Measurements from ENCODE around the gene TMEM154. TPM values are rescaled to one million over a fixed set of nuclear protein-coding genes. Genes with fewer than 3 reads are reported as not detected.

TMEM154 gene
- total RNA-seq, 1 experiment from 2014 or later, result 41.5 TPM

DNA sequence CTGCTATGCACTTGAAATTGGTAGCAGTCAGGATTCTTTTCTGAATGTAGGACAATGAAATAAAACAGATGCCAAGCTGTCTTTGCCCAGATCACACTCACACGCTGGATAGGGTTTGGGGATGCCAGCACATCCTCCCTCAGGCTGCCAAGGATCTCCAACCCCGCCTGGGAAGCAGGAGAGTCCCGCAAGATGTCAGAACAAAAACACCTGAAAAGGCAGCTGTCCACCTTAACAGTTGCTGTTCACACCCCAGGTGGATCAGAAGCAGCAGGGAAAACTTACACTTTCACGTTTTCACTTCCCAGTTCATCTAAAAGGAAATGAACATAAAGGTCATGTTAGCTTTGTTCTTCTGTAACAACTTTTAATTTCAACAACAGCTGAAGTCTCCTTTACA lies 35.7 kb downstream of the TMEM154 start:
- Mint-ChIP-seq H3K4me1 (ENCODE audit: insufficient read depth, unreplicated experiment) (no peaks in the 10 kb centered on the region), H3K9me3 (ENCODE audit: unreplicated experiment) (no peaks in the 10 kb centered on the region), H3K36me3 (ENCODE audit: insufficient read depth, unreplicated experiment) (peaks cover 4% of the 10 kb centered on the region), H3K4me3 (ENCODE audit: unreplicated experiment) (no peak overlapping the region), H3K27ac (ENCODE audit: low read depth, unreplicated experiment) (no peak overlapping the region), H3K27me3 (ENCODE audit: insufficient read depth, unreplicated experiment) (no peaks in the 10 kb centered on the region)
- TF ChIP-seq CTCF (IDR thresholded peaks at IDR 0.05; ENCODE audit: unreplicated experiment), result no peak
- intact Hi-C loops (cut with micrococcal nuclease), result no loop called here
- ChIA-PET POLR2A (interaction anchor here (0.7 to 1.0 kb wide), 3 partner anchors 9 to 220 kb away, joined by 3 to 7 read pairs (median 4); no protein-coding TSS in a partner anchor), CTCF (interaction anchor here (0.6 to 4.0 kb wide), 4 partner anchors 91 to 148 kb away, joined by 5 to 24 read pairs (median 7); no protein-coding TSS in a partner anchor)
- no TSS peak for BruUV-seq (replicated peaks)
- no peak for DNase-seq (ENCODE audit: unreplicated experiment)

DNA sequence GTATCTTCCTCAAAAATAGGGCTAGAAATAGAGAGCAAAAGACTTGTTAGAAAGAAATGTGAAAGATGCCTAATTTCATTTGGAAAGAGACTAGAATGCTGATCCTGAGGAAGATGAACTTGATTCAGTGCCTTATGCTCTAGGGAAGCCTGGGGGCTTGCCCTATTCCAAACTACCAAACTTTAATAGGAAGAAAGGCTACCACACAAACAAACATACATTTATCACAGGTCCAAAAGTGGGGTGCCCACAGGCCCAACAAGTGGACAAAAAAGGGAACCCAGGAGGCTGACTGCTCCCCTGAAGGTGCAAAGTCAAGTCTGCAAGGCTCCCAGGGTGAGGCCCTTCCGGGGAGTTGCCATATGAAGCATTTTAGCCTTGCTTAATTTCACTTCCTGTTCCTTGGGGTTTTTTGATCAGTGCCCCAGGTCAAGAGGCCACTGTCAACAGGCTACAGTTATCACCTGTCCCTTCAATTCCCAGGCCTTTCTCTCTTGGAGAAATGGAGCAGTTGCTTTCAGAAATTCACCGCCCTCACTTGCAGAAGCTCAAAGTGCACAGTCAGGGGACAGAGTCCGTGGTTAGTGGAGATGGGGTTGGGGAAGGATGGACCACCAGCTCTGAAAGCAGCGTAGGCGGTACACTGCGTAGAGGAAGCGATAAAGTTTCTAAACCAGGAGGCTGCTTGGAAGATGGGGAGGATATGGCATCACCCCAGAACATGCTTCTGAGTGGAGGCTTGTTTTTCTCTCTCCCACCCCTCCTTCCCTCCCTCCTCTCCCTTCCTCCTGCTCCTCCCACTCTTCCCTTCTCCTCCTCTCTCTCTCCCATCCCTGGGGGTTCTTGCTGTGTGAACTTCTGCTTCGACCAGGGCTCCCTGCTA lies 36.4 kb downstream of the TMEM154 start:
- no peak for TF ChIP-seq CTCF (IDR thresholded peaks at IDR 0.05; ENCODE audit: unreplicated experiment)
- Mint-ChIP-seq H3K27ac (ENCODE audit: low read depth, unreplicated experiment) (peak overlapping the region; percentile 16), H3K36me3 (ENCODE audit: insufficient read depth, unreplicated experiment) (peaks cover 7% of the 10 kb centered on the region), H3K27me3 (ENCODE audit: insufficient read depth, unreplicated experiment) (no peaks in the 10 kb centered on the region), H3K4me3 (ENCODE audit: unreplicated experiment) (no peak overlapping the region), H3K4me1 (ENCODE audit: insufficient read depth, unreplicated experiment) (no peaks in the 10 kb centered on the region), H3K9me3 (ENCODE audit: unreplicated experiment) (no peaks in the 10 kb centered on the region)
- CTCF ChIA-PET, result interaction anchor here (0.5 to 4.0 kb wide), 7 partner anchors 19 to 147 kb away, joined by 3 to 24 read pairs (median 5); no protein-coding TSS in a partner anchor
- DNase-seq (ENCODE audit: unreplicated experiment), result no peak
- POLR2A ChIA-PET, result interaction anchor here (0.7 to 1.0 kb wide), 3 partner anchors 8 to 189 kb away, joined by 3 to 7 read pairs (median 4); no protein-coding TSS in a partner anchor
- BruUV-seq (replicated peaks), result no TSS peak
- intact Hi-C loops (cut with micrococcal nuclease), result no loop called here

DNA sequence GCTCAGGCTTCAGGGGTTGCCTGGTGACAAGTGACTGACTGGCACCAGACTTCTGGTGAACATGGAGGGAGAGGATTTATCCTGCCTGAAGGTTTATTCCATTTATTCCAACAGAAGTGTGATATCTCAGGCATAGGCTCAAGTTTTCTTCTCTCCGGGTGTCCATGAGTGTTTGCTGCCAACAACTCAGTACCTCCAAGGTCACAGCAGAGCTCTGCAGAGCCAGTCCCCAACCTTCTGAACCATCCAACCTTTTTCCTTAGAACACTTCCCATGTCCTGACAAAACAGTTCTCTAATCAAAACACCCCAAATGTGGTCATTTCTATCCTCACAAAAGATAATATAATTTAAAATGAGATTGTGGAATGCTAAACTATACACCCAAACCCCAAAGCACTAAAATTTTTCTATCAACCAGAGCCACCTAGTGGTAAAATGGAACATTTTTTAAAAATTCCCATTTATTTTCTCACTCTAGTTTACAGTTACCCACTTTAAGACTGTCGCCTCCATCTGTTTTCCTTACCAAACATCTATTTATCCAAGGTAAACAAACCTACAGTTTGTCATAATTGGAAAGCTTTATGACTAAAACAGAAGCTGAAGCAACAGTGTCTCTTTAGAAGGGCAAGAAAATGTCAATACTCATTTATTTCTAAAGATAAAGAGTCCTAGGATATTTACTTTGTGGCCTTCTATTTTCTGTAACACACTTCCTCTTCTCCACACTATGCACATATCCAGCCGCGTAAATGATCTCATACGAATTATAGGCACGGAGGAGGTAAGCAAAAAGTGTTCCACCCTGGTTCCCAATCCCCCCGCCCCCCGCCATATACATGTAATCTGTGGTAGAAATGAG lies 39.5 kb downstream of the TMEM154 start:
- no TSS peak for BruUV-seq (replicated peaks)
- H3K9me3 Mint-ChIP-seq (ENCODE audit: unreplicated experiment), result no peaks in the 10 kb centered on the region
- TF ChIP-seq CTCF (IDR thresholded peaks at IDR 0.05; ENCODE audit: unreplicated experiment), result peak; percentile 39
- H3K27me3 Mint-ChIP-seq (ENCODE audit: insufficient read depth, unreplicated experiment), result no peaks in the 10 kb centered on the region
- peak; percentile 38 for DNase-seq (ENCODE audit: unreplicated experiment)
- H3K36me3 Mint-ChIP-seq (ENCODE audit: insufficient read depth, unreplicated experiment), result peaks cover 13% of the 10 kb centered on the region
- no peaks in the 10 kb centered on the region for H3K4me1 Mint-ChIP-seq (ENCODE audit: insufficient read depth, unreplicated experiment)
- POLR2A ChIA-PET, result interaction anchor here (0.7 to 2.9 kb wide), 5 partner anchors 28 to 186 kb away, joined by 3 to 15 read pairs (median 3); no protein-coding TSS in a partner anchor
- no peak overlapping the region for H3K27ac Mint-ChIP-seq (ENCODE audit: low read depth, unreplicated experiment)
- CTCF ChIA-PET, result interaction anchor here (0.6 to 6.7 kb wide), 36 partner anchors 9 to 913 kb away, joined by 3 to 131 read pairs (median 4); partner anchors contain the start of gene FBXW7
- no peak overlapping the region for H3K4me3 Mint-ChIP-seq (ENCODE audit: unreplicated experiment)
- intact Hi-C loops (cut with micrococcal nuclease), result loop anchor here (1.0 kb wide), 4 partner anchors 95 to 232 kb away; no protein-coding TSS in a partner anchor
